Measurements from ENCODE around the gene MUC4.

DNA sequence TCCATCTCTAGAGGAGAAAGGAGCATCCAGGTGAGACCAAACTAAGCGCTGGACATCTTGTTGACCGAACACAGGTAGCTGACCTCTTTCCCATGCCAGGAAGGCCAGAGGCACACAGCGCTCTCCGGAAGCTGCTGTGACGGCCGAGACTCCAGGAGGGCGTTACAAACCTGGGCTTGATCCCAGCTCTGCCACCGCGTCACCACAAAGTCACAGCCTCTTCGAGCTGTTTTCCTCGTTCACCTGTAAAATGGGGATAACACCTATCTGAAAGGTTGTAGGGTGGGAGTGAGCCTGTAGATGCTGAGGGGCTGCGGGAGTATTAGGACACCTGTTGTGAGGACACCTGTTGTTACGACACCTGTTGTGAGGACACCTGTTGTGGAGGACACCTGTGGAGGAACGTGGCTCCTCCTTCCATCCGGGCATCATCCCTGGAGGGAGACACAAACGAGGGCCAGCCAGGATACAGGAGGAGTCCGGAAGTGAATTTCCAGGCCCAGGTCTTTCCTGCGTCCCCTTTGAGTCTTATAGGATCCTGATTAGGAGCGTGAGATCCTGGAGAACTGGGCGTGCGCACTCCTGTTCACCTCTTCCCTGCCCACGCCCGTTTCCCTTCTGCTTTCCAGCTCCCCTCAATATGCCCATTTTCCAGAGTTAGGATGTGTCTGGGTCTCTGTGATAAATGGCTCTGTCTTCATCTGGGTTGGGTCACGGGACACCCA, 2.3 kb upstream of the MUC4 start:
- TF ChIP-seq CTCF (IDR thresholded peaks at IDR 0.05; ENCODE audit: insufficient read depth, low read length) (no peak), POLR2AphosphoS5 (IDR thresholded peaks at IDR 0.05; ENCODE audit: low read depth) (no peak)
